Stimulated activated CD4-positive, alpha-beta T cell treated with anti-CD3 and anti-CD28 coated beads, Interleukin-1b, Interleukin-23, amount 100 ng/mL, for 4 hours (primary cell): ENCODE results near the gene ENTREP3.
"Not testable (repeated sequence)": the region's sequence is repeated elsewhere in the genome, so short reads cannot be mapped to it uniquely, and the experiment has no call there.

ENCODE experiments used
- DNase-seq, 2 donors: peaks; one replicate each; pipeline ENCODE4 v3.0.0-alpha.2; 2020; ENCODE audit warnings: low read depth in 2 of 2

The ENTREP3 gene, protein sequence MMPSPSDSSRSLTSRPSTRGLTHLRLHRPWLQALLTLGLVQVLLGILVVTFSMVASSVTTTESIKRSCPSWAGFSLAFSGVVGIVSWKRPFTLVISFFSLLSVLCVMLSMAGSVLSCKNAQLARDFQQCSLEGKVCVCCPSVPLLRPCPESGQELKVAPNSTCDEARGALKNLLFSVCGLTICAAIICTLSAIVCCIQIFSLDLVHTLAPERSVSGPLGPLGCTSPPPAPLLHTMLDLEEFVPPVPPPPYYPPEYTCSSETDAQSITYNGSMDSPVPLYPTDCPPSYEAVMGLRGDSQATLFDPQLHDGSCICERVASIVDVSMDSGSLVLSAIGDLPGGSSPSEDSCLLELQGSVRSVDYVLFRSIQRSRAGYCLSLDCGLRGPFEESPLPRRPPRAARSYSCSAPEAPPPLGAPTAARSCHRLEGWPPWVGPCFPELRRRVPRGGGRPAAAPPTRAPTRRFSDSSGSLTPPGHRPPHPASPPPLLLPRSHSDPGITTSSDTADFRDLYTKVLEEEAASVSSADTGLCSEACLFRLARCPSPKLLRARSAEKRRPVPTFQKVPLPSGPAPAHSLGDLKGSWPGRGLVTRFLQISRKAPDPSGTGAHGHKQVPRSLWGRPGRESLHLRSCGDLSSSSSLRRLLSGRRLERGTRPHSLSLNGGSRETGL

DNA sequence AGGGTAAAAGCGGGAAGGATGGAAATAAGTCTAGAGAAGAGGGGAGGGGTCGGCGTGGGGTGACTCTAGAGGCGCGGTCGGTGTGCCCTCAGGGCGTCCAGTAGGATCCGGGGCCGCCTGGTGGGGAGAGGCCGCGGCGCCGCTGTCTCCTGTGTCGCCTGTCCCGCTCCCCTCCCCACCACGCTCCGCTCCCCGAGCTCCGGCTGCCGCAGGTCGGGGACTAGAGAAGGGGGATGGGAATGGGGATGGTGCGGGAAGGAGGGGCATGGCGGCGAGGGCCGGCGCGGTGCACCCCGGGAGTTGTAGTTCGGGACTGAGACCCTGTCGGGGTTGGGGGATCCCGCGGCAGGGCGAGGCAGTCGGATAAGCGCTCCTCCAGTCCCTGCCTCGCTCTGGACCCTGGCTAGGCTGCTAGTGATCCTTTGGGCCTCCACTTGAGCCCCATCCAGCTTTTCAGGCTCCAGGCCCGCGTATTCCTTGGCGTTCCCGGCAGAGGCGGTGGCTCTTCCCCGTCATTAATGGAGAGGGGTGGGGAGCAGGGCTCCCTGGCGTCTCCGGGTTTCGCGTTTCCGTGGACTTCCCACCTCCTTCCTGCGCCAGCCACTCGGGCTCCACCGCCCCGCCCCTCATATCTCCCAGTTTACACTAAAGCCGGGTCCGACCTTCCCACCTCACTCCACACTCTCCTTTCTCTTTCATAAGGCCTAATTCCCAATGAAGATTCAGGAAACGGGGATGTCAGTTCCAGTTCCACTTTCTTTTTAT lies at the start of gene ENTREP3:
Gene ENTREP3, minus strand, starts transcription at position 241 of the 765 bp plus-strand sequence. CDS start 606 bp downstream, outside the sequence.
- peak; percentile 64 to 76 for DNase-seq

DNA sequence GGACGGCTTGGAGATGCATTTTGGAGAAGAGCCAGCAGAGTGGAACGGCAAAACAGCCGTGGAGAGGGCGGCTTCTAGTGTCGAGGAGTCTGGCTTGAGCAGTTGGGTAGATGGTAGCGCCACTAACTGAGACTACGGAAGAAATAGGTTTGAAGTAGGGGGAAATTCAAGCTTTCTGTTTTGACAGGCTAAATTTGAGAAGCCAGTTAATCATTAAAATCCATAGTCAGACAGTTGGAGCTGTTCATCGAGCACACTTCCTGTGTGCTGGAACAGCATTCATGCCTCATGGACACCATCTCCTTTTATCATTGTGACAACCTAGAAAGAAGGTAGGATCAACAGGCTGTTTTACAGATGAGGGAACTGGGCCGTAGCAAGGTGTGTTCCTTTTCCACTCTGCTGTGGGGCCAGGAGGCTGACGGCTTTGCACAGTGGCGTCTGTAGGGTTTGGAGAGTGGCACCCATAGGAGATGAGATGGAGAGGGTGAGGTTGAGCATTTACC lies 49.3 kb upstream of the ENTREP3 start:
- no peak for DNase-seq

DNA sequence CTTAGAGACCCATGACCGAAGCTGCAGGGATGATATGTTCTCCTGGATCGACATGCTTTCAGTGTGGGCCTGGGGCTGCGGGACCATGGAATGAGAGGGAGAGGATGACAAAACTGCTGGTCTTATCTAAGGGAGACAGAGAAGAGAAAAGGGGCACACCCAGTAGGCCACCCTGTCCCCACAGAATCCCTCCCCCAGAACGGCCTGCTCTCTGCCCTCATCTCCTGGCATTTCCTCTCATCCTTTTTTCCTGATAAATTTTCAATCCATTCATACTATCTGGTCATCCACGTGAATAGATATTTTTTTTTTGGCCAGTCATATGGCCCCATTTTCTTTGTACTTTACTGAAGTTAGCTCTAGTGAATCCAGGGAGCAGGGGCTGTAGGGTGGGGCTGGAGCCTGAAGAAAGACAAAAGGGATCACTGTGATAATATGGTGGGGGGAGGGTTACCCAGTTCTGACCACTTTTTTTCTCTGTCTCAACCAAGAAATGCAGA lies 46.1 kb upstream of the ENTREP3 start, which contains the start of gene PKLR:
Gene PKLR, minus strand, starts transcription at position 97 of the 500 bp plus-strand sequence. Its CDS starts 43 bp downstream, at position 54.
- DNase-seq = no peak

DNA sequence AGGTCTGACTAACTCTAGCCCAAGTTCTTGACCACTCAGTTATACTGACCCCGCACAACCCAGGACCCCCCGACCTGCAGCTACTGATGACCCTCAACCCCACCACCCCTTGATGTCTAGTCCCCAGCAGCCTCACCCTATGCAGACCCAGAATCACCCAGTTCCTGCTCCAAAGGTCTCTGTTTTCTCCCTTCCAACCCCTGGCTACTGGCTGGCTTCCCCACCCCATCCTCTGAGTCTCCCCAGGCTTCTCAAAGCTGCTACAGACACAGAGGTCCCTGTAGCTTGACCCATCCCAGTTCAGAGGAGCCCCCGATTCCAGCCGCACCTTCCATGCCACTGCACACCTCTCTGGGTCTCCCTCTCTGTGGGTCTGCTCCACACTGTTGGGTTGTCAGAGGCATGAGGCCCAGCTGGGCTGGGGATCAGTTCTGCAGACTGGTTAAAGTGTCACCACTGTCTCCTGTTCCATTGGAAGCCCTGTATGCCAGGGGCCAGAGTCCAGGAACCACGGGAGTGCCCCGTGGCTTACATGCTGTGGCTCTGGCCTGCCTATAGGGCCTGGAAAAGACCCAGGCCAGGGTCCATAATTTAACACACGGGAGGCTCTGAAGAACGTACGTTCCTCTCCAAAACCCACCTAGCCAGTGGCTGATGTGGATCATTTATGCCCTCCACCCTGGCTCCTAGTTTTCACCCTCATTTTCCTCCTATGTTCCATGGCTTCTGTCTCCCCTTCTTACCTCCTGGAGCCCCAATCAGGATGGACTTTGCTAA lies 45.5 kb upstream of the ENTREP3 start:
- no peak for DNase-seq

DNA sequence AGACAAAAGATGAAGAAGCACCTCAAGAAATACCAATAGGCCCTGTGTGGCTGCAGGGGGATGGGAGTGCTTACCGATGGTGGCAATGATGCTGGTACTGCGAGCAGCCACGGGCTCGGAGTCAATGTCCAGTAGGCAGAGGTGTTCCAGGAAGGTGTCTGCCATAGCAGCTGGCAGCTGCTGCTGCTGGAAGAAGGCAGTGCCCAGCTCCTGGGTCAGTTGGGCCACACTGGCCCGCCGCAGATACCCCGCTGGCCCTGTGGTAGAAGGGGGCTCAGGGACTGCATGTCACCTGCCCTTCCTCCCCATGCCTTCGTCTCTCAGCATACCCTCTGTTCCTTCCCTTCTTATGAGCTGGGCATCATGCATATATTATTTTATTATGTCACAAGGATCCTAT lies 44.7 kb upstream of the ENTREP3 start:
- DNase-seq = no peak

DNA sequence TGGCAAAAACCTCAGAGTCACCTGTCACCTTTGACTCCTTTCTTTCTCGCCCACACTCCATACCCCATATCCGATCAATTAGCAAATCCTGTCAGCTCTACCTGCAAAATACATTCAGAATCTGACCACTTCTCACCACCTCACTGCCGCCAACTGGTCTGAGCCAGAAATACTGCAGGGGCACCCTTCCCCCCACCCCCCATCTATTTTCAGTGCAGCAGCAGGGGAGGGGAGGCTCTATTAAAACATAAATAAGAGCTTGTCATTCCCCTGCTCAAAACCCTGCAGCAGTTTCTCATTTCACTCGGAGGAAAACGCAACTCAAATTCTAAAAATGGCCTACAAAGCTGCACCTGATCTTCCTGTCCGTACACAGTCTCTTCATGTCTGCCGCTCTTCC lies 42.1 kb upstream of the ENTREP3 start:
- no peak for DNase-seq

DNA sequence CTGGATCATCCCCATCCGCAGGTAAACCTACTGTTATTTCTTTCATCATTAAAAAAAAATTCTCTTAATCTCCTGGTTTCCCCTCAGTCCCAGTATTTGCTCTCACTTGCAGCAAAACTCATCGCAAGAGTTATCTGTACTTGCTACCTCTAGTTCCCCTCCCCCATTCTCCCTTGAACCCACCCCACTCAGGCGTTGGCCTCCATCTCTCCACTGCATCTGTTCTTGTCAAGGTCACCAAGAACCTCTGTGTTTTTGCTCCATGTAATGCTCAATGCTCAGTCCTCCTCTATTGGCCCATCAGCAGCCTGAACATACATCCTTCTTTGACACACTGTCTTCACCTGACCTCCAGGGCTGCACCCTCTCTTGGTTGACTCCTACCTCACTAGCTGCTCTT lies 41.4 kb upstream of the ENTREP3 start:
- no peak for DNase-seq

DNA sequence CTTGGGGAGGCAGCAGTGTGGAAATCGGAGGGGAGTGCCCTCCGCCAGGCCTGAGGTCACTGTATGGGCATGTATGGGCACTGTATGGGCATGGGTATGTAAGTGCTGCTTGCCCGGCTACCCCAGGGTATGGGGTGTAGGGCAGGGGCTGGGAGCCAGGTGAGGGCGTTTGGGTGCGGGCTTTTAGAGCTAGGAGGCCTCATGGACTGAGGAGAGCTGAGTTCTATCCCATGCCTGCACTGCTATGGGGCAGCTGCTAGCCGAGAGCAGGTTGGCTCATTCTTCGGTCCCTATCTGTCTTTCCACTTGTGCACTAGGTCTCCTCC lies 40.6 kb upstream of the ENTREP3 start:
- DNase-seq = no peak

DNA sequence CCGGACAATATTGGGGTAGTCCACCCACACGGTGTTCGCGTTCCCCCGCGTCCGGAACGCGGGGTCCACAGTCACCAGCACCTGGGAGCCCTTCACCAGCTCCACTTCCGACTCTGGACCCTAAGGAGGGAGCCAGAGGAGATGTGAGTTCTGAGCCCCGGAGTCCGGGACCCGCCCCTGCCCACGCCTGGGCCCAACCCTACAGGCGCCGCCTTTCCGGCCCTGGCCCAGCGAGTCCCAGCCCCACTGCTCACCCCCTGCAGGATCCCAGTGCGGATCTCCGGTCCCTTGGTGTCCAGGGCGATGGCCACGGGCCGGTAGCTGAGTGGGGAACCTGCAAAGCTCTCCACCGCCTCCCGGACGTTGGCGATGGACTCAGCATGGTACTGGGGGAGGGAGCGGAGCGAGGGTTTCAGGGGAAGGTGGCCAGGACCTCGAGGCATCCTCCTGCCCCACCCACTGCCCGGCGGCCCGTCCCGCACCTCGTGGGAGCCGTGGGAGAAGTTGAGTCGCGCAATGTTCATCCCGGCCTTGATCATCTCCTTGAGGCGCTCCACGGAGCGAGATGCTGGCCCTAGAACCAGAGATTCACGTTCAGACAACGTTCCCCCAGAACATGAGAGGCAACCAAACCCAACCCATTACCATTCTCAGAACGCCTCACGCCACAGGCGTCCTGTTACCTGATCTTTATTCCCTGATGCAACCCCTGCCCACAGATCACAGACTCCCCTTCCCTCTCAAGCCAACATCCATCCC lies 40.1 kb upstream of the ENTREP3 start:
- DNase-seq = no peak

DNA sequence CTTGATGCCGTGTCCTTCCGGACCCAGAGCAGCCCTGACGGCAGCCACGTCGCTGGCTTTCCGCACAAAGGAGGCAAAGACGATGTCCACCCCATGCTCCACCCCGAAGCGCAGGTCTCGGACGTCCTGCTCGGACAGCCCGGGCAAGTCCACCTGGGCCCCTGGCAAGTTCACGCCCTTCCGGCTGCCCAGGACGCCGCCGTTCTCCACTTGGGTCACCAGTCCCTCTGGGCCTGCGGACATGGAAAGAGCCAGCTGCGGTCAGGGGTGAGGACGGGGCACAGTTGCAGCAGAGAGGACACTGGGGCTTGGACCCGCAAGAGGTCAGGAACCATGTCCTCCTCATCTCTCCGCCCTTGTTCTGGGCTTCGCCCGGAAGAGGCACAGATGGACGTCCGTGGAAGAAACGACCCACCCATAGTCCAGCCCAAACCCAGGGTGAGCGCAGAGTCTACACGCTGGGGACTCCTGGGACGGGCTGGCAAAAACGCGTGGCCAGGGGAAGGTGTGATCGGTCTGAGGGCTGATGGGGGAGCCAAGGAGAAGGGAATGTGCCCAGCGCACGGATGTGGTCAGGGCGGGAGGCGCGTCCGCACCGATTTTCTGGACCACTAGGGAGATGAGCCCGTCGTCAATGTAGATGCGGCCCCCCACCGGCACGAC lies 39.4 kb upstream of the ENTREP3 start:
- no peak for DNase-seq

DNA sequence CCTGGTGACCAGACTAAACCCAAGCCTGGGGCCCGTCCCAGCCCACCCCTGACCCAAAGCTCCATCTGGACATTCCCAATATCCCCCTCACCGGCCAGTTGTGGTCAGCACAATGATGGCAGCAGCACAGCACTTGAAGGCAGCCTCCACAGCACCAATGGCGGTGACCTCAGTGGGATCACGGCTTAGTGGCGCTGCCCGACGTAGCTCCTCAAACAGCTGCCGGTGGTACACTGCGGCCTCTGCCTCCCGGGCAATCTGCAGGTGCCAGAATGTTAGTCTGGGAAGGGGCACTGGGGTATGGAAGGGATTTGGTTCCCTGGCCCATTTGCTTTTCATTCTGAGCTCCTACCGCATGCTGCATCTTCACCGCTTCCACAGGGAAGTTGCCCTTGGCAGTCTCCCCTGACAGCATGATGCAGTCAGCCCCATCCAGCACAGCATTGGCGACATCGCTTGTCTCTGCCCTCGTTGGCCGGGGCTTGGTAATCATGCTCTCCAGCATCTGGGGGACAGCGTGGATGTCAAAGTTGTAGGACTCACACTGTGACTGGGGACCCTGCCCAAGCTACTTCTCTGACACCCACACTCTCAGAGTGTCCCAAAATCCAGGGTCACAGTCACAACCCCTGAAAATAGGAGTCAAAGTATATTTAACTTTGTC lies 37.9 kb upstream of the ENTREP3 start:
- DNase-seq = no peak

DNA sequence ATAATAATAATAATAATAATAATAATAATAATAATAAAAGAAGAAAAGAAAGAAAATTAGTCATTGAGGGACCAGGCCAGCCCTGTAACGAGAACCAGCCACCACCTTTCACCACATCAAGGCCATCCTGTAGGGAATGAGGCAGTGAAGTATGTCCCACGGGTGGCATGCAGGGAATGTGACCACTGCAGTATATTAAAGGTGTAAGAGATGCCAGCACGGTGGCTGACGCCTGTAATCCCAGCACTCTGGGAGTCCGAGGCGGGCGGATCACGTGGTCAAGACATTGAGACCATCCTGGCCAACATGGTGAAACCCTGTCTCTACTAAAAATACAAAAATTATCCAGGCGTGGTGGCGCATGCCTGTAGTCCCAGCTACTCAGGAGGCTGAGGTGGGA lies 35.7 kb upstream of the ENTREP3 start:
- DNase-seq = not testable (repeated sequence)

DNA sequence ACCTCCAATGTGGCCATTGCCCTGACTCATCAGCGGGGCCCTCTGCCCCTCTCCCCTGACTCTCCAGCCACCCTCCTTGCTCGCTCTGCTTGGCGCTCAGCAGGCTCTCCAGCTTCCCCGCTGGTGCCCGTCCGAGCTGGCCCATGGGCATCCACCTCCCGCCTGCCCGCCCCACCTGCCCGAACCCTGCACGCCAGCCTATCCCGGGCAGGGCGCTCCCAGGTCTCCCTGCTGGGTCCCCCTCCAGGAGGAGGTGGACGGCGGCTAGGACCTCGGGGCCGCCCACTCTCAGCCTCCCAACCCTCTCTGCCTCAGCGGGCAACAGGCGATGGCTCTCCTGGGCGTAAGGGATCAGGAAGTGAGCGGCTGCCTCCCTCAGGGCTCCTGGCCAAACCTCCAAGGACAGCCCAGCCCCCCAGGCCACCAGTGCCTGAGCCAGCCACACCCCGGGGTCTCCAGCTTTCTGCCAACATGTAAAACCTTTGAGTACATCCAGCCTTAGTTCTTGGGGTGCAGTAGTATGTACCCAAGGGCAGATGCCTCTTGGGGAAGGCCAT lies 32.8 kb upstream of the ENTREP3 start:
- DNase-seq = no peak

DNA sequence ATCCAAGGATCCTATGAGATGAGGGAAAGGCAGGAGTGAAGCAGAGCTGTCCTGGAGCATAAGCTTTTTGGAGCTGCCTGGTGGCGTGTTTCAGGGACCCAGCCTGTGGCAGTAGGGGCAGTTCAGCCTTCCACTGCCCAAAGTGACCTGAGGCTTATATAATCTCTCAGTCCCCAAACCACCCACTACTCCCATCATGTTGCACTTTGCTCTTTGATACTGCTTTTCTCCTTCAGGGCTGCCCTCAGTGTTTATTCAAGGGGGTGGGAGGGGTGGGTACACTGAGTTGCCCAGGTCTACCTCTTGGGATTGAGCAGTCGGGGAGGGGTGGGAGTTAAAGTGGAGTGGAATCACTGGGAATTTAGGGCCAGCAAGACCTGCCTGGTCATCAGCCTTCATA lies 31.3 kb upstream of the ENTREP3 start:
- DNase-seq = no peak

DNA sequence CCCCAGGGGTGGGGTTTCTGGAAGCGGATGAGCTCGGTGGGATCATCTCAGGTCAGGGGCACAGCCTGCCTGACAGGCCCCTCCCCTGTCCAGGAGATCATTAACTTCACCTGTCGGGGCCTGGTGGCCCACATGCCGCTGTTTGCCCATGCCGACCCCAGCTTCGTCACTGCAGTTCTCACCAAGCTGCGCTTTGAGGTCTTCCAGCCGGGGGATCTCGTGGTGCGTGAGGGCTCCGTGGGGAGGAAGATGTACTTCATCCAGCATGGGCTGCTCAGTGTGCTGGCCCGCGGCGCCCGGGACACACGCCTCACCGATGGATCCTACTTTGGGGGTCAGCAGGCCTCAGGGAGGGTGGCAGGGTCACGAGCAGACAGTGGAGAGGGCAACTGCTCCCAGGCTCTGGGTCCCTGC lies 30.4 kb upstream of the ENTREP3 start:
- no peak for DNase-seq

DNA sequence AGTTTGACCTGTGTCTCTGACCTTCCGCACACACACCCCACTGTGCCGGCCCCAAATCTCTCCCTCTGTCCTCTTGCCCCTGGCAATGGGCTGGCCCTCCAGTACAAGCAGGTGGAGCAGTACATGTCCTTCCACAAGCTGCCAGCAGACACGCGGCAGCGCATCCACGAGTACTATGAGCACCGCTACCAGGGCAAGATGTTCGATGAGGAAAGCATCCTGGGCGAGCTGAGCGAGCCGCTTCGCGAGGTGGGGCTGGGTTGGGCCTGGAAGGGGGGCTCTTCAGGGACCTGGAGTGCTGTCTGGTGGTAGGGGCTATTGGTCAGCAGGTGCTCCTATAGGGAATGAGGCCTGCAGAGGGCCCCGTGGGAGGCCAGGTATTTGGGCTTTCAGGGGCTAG lies 29.8 kb upstream of the ENTREP3 start:
- no peak for DNase-seq

DNA sequence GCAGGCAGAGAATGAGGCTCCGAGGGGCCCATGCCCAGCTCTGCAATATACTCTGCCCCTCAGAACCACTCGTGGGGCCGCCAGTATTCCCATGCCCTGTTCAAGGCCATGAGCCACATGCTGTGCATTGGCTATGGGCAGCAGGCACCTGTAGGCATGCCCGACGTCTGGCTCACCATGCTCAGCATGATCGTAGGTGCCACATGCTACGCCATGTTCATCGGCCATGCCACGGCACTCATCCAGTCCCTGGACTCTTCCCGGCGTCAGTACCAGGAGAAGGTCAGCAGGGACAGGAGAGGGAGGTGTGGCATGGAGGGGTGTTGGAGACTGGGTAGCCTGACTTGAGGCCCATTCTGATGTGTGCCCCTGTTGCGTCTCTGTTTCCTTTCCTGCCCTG lies 29.2 kb upstream of the ENTREP3 start:
- DNase-seq = no peak

DNA sequence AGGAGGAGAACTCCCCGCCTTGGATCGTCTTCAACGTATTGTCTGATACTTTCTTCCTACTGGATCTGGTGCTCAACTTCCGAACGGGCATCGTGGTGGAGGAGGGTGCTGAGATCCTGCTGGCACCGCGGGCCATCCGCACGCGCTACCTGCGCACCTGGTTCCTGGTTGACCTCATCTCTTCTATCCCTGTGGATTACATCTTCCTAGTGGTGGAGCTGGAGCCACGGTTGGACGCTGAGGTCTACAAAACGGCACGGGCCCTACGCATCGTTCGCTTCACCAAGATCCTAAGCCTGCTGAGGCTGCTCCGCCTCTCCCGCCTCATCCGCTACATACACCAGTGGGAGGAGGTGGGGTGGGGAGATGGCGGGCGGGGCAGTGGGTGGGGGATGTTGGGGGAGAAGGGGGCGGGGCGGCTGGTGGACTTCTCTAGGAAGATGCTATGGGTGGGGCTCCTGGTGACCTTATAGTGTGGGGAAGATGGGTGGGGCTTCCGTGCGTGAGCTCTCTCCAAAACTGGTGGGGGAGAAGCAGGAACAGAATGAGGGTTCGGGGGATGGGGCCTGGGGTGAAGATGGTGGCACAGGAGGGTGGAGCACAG lies 27.3 kb upstream of the ENTREP3 start:
- no peak for DNase-seq

DNA sequence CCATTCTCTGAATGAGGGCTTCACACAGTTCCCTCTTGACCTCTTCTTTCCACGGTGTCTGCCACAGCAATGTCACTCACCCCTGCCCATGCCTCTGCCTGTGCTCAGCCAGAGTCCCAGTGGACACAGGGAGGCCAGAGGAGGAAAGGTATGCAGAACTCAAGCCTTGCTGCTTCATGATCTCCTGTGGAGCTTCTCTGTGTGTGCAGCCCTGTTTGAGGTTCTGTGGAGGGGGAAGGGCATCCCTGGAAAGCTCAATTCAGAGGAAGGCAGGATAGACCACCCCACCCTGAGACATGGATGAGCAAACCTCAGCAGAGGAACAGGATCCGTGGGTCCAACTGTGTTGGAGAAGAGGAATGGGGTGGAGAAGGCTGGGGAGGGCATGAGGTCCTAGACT lies 24.0 kb upstream of the ENTREP3 start:
- no peak for DNase-seq
